ENCODE results near the gene CYLD. TPM values are rescaled to one million over a fixed set of nuclear protein-coding genes. Genes with fewer than 3 reads are reported as not detected.

CYLD gene
- polyA plus RNA-seq, 1 experiment = 27.8 TPM

DNA sequence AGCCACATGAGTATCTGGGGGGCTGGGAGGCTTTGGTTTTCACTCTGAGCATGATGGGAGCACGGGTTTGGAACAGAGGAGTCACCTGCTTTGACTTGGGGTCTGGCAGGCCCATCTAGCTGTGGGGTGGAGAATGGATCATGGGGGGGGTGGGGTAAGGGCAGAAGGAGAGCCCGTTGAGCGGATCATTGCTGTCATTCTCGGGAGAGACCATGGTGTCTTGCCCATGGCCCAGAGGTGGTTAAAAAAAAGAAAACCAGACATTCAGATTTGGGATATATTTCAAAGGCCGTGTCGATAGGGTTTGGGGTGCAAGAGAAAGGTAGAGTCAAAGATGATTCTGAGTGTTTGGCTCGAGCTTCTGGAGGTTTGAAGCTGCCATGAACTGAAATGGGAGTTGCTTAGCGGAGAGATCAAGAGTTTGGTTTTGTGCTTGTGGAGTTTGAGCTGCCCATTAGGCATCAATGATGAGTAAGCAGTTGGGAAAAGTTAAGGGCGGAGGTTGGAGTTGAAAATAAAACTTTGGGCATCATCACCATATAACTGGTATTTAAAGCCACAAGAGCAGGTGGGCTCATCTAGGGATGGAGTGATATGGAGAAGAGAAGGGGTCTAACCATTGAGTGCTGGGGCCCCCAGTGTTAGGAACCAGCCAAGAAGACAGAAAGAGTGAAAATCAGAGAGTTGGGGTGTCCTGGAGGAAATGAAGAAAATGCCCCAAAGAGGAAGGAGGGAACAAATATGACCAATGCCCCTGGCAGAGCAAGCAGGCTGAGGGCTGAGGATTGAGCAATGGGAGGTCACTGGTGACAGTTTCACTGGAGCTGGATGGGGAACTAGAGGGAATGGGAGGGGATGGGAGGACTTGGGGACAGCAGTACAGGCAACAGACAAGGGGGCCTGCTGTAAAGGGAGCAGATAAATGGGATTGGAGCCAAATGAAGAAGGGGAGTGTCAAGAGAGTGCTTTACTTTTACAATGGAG lies 46.6 kb upstream of the CYLD start:
- ChIA-PET CTCF (interaction anchor here (0.7 kb wide), 1 partner anchor 30 kb away, joined by 3 read pairs; no protein-coding TSS in a partner anchor), POLR2A (no interaction called here)
- Histone ChIP-seq H3K27me3 (ENCODE audit: control insufficient read depth, insufficient read depth, low read length) (peaks cover 13% of the 10 kb centered on the region), H3K9me3 (ENCODE audit: control insufficient read depth, insufficient read depth, low read length) (no peaks in the 10 kb centered on the region), H3K4me3 (ENCODE audit: low read depth, low read length) (no peak overlapping the region), H3K27ac (ENCODE audit: low read depth, low read length) (no peak overlapping the region)
- no peak for DNase-seq (ENCODE audit: low read depth, low spot score)
- TF ChIP-seq, protein P1, sequence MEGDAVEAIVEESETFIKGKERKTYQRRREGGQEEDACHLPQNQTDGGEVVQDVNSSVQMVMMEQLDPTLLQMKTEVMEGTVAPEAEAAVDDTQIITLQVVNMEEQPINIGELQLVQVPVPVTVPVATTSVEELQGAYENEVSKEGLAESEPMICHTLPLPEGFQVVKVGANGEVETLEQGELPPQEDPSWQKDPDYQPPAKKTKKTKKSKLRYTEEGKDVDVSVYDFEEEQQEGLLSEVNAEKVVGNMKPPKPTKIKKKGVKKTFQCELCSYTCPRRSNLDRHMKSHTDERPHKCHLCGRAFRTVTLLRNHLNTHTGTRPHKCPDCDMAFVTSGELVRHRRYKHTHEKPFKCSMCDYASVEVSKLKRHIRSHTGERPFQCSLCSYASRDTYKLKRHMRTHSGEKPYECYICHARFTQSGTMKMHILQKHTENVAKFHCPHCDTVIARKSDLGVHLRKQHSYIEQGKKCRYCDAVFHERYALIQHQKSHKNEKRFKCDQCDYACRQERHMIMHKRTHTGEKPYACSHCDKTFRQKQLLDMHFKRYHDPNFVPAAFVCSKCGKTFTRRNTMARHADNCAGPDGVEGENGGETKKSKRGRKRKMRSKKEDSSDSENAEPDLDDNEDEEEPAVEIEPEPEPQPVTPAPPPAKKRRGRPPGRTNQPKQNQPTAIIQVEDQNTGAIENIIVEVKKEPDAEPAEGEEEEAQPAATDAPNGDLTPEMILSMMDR (IDR thresholded peaks at IDR 0.05; ENCODE audit: low read depth, low read length) = no peak

DNA sequence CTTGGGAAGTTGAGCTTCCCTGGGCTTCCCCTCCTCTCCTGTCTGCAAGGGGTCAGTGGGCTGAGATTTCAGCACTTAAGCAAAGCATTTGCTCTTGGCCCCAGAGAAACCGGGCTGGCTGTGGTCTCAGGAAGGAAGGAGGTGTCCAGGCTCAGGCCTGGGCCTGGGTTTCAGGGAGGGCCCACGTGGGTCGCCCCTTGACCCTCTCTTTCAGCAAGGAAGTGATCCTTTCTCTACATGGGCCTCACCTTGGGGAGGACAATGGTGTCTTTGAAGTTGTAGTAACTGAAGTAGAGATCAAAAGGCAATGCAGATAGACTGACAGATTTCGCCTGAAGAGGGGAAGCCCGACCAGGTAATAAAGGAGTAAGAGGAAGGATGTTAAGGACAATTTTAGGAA lies 45.8 kb upstream of the CYLD start:
- POLR2A ChIA-PET = no interaction called here
- Histone ChIP-seq H3K4me3 (ENCODE audit: low read depth, low read length) (no peak overlapping the region), H3K9me3 (ENCODE audit: control insufficient read depth, insufficient read depth, low read length) (no peaks in the 10 kb centered on the region), H3K27me3 (ENCODE audit: control insufficient read depth, insufficient read depth, low read length) (peaks cover 13% of the 10 kb centered on the region), H3K27ac (ENCODE audit: low read depth, low read length) (no peak overlapping the region)
- DNase-seq (ENCODE audit: low read depth, low spot score) = no peak
- TF ChIP-seq, protein P1 (IDR thresholded peaks at IDR 0.05; ENCODE audit: low read depth, low read length) = no peak
- CTCF ChIA-PET = interaction anchor here (2.5 kb wide), 1 partner anchor 31 kb away, joined by 11 read pairs; no protein-coding TSS in a partner anchor

DNA sequence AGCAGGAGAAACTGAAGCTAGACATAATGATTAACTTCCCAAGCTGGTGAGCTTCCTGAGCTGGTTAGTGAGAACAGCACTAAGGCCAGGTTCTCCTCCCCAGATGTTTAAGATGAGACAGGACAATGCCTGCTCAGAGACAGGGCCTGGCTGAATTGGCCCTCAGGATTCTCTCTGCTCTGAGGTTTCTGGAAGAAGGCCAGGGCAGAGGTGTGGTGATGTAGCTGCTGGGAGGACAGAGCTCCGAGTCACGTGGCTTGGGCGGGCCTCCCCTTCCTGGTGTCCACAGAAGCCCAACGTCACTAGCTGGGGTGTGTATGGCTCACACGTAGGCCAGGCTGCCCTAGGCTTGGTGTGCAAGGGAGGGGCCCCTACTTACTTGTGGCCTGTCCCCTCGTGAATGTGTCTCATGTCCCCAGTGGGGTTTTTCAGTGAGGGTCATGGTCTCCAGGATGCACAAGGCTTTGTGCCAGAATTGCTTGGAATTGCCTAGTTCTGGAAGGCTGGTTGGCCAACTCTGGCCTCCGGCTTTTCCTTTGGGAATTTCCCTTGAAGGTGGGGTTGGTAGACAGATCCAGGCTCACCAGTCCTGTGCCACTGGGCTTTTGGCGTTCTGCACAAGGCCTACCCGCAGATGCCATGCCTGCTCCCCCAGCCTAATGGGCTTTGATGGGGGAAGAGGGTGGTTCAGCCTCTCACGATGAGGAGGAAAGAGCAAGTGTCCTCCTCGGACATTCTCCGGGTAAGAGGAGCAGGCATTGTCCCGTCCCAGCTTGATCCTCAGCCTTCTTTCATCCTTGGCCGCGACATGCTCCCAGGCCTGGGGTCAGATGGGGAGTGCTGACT lies 45.1 kb upstream of the CYLD start:
- no peak overlapping the region for H3K4me3 ChIP-seq (ENCODE audit: low read depth, low read length)
- no peak for DNase-seq (ENCODE audit: low read depth, low spot score)
- H3K27me3 ChIP-seq (ENCODE audit: control insufficient read depth, insufficient read depth, low read length) = peaks cover 9% of the 10 kb centered on the region
- CTCF ChIA-PET = interaction anchor here (2.5 kb wide), 1 partner anchor 31 kb away, joined by 11 read pairs; no protein-coding TSS in a partner anchor
- H3K9me3 ChIP-seq (ENCODE audit: control insufficient read depth, insufficient read depth, low read length) = no peaks in the 10 kb centered on the region
- TF ChIP-seq, protein P1 (IDR thresholded peaks at IDR 0.05; ENCODE audit: low read depth, low read length) = no peak
- POLR2A ChIA-PET = no interaction called here
- H3K27ac ChIP-seq (ENCODE audit: low read depth, low read length) = no peak overlapping the region

DNA sequence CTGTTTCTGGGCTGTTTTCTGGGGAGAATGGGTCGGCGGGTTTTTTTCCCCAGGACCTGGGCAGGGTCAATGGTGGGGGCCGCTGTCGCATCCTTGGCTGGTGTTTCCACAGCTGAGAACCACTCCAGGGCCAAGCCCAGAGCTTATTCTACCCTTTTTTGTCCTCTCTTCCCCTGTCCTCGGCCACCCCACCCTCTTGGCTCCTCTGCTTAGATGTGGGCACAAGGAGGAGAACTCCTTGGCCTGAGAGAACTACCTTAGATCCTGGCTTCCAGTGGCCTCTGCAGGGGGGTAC lies 44.5 kb upstream of the CYLD start:
- Histone ChIP-seq H3K27ac (ENCODE audit: low read depth, low read length) (no peak overlapping the region), H3K27me3 (ENCODE audit: control insufficient read depth, insufficient read depth, low read length) (peaks cover 8% of the 10 kb centered on the region), H3K9me3 (ENCODE audit: control insufficient read depth, insufficient read depth, low read length) (no peaks in the 10 kb centered on the region), H3K4me3 (ENCODE audit: low read depth, low read length) (no peak overlapping the region)
- DNase-seq (ENCODE audit: low read depth, low spot score) = no peak
- CTCF ChIA-PET = interaction anchor here (2.5 kb wide), 1 partner anchor 32 kb away, joined by 11 read pairs; no protein-coding TSS in a partner anchor
- POLR2A ChIA-PET = no interaction called here
- TF ChIP-seq, protein P1 (IDR thresholded peaks at IDR 0.05; ENCODE audit: low read depth, low read length) = no peak

Measured in AG04450 (cell line).